T-helper 9 cell (primary cell): ENCODE measurements around the gene IMPDH2.

Source experiments
- DNase-seq: peaks from one replicate; pipeline ENCODE4 v3.0.0-alpha.2; 2020

Gene IMPDH2

GRCh38 chr3:49005303-49005680 lies 23.9 kb downstream of the IMPDH2 start:
- DNase-seq: no peak

GRCh38 chr3:49004352-49005302 lies 24.6 kb downstream of the IMPDH2 start:
- DNase-seq: no peak

- DNase-seq: no peak
Measured at GRCh38 chr3:49001155-49001554, 28.0 kb downstream of the IMPDH2 start.

GRCh38 chr3:48999085-48999858 lies 29.9 kb downstream of the IMPDH2 start:
- DNase-seq: no peak

- DNase-seq: no peak
Measured at GRCh38 chr3:48997714-48998637, 31.2 kb downstream of the IMPDH2 start.

GRCh38 chr3:48997102-48997635 lies 32.0 kb downstream of the IMPDH2 start:
- no peak for DNase-seq

GRCh38 chr3:48996640-48997039 lies 32.6 kb downstream of the IMPDH2 start:
- DNase-seq: no peak

- DNase-seq: no peak
Measured at GRCh38 chr3:48993834-48994233, 35.4 kb downstream of the IMPDH2 start.

- no peak for DNase-seq
Measured at GRCh38 chr3:48991851-48992545, 37.2 kb downstream of the IMPDH2 start.

- no peak for DNase-seq
Measured at GRCh38 chr3:48990636-48991469, 38.3 kb downstream of the IMPDH2 start.

GRCh38 chr3:48989796-48990635 lies 39.2 kb downstream of the IMPDH2 start, which contains the start of gene P4HTM:
Gene P4HTM (plus strand): TSS chr3:48990241. CDS start chr3:48990257, 16 bp downstream.
- peak; percentile 64 for DNase-seq

- no peak for DNase-seq
Measured at GRCh38 chr3:48989126-48989795, 39.9 kb downstream of the IMPDH2 start.

GRCh38 chr3:48985831-48986376 lies 43.3 kb downstream of the IMPDH2 start:
- no peak for DNase-seq

- DNase-seq: no peak
Measured at GRCh38 chr3:48984663-48985062, 44.5 kb downstream of the IMPDH2 start.

- DNase-seq: no peak
Measured at GRCh38 chr3:48983096-48983495, 46.1 kb downstream of the IMPDH2 start.

GRCh38 chr3:48982686-48983085 lies 46.5 kb downstream of the IMPDH2 start:
- no peak for DNase-seq

- no peak for DNase-seq
Measured at GRCh38 chr3:48982016-48982415, 47.2 kb downstream of the IMPDH2 start.

- no peak for DNase-seq
Measured at GRCh38 chr3:48980295-48980694, 48.9 kb downstream of the IMPDH2 start.

GRCh38 chr3:48979451-48979850 lies 49.7 kb downstream of the IMPDH2 start:
- DNase-seq: no peak
